Common myeloid progenitor, CD34-positive (primary cell): ENCODE results near the gene RAB8A.
A peak's percentile ranks its signal among the peaks of the same experiment; 100 is the strongest.

Source experiments
- CTCF ChIA-PET: fragments of 350-600 bp; sonication (Branson Sonifier 250); formaldehyde crosslinking; loops from one replicate; lab custom pipeline; 2021; ENCODE audit warnings: antibody characterized with exemption; lab: Charles Lee
- POLR2A ChIA-PET: fragments of 350-600 bp; sonication (Branson Sonifier 250); formaldehyde crosslinking; loops from one replicate; lab custom pipeline; 2021; ENCODE audit warnings: antibody characterized with exemption; lab: Charles Lee
- DNase-seq, 3 donors: peaks; one replicate each; pipeline versions ENCODE4 v3.0.0 to v3.0.0-alpha.2; 2013
- H3K27ac ChIP-seq, 2 experiments: 1 replicate in 1 of 2; 2 replicates in 1 of 2; pipeline ENCODE4 v1.7.0; 2013; ENCODE audit warnings: inconsistent platforms in 2 of 2, low read length in 2 of 2, mild to moderate bottlenecking in 2 of 2, low read depth in 1 of 2, moderate library complexity in 1 of 2; ENCODE audit not compliant: severe bottlenecking in 2 of 2, insufficient read depth in 1 of 2, poor library complexity in 1 of 2
- H3K27me3 ChIP-seq, 5 experiments: replicated peaks in 2 of 5; 1 replicate in 3 of 5; 2 replicates in 2 of 5; pipeline versions ENCODE4 v1.6.1 to v1.7.0; 2013; ENCODE audit warnings: low read length in 4 of 5, mild to moderate bottlenecking in 2 of 5, moderate library complexity in 2 of 5, inconsistent platforms in 1 of 5; ENCODE audit not compliant: insufficient read depth in 5 of 5, control insufficient read depth in 4 of 5
- H3K36me3 ChIP-seq, 4 experiments: 1 replicate in 2 of 4; 2 replicates in 2 of 4; pipeline versions ENCODE4 v1.6.1 to v1.7.0; 2013; ENCODE audit warnings: low read length in 3 of 4, control low read depth in 1 of 4, mild to moderate bottlenecking in 1 of 4; ENCODE audit not compliant: control insufficient read depth in 4 of 4, insufficient read depth in 4 of 4
- H3K4me1 ChIP-seq, 4 experiments: 1 replicate in 3 of 4; 2 replicates in 1 of 4; pipeline versions ENCODE4 v1.6.1 to v1.7.1; 2013; ENCODE audit warnings: low read length in 3 of 4, mild to moderate bottlenecking in 3 of 4, control low read depth in 1 of 4, inconsistent platforms in 1 of 4, moderate library complexity in 1 of 4; ENCODE audit not compliant: control insufficient read depth in 4 of 4, insufficient read depth in 4 of 4; ENCODE audit errors: control extremely low read depth in 1 of 4
- H3K4me3 ChIP-seq, 7 experiments: 1 replicate in 4 of 7; 2 replicates in 3 of 7; pipeline versions ENCODE4 v1.5.1 to v1.7.0; 2013; ENCODE audit warnings: mild to moderate bottlenecking in 7 of 7, low read length in 6 of 7, moderate library complexity in 6 of 7, inconsistent platforms in 2 of 7, low read depth in 2 of 7, control low read depth in 1 of 7; ENCODE audit not compliant: insufficient read depth in 4 of 7, control insufficient read depth in 1 of 7; ENCODE audit errors: extremely low read depth in 1 of 7
- H3K9me3 ChIP-seq, 5 experiments: 1 replicate in 4 of 5; 2 replicates in 1 of 5; pipeline versions ENCODE4 v1.6.1 to v1.7.1; 2013; ENCODE audit warnings: low read length in 4 of 5, mild to moderate bottlenecking in 2 of 5, inconsistent platforms in 1 of 5, low read depth in 1 of 5, moderate library complexity in 1 of 5; ENCODE audit not compliant: control insufficient read depth in 4 of 5, insufficient read depth in 2 of 5; ENCODE audit errors: control extremely low read depth in 1 of 5
- WGBS: methylation state at CpG from one replicate; pipeline ENCODE4 v1.1.5; 2013; ENCODE audit not compliant: insufficient coverage; 5-methylcytosine and 5-hydroxymethylcytosine counted together

Gene RAB8A

GRCh38 chr19:16074488-16075365 is 37.0 kb upstream of the RAB8A start:
- Histone ChIP-seq H3K9me3 (no peaks in the 10 kb centered on the region), H3K4me1 (peaks cover 13 to 81% (median 72%) of the 10 kb centered on the region in 4 experiments), H3K27me3 (no peaks in the 10 kb centered on the region), H3K36me3 (peaks cover 0 to 9% (median 0%) of the 10 kb centered on the region in 4 experiments), H3K27ac (peak overlapping the region in 1 of 2 experiments; percentile 87), H3K4me3 (peak overlapping the region in 2 of 7 experiments; percentile 81 to 98)
- CTCF ChIA-PET: interaction anchor here (0.8 to 4.7 kb wide), 8 partner anchors 10 to 111 kb away, joined by 3 to 47 read pairs (median 7); partner anchors contain the start of gene FAM32A
- WGBS: 95% methylated on average over 10 of the region's 10 CpGs
- POLR2A ChIA-PET: no interaction called here
- DNase-seq: no peak

GRCh38 chr19:16075430-16076153 is 36.1 kb upstream of the RAB8A start:
- H3K4me1 ChIP-seq: peaks cover 13 to 81% (median 72%) of the 10 kb centered on the region in 4 experiments
- CTCF ChIA-PET: interaction anchor here (0.9 to 3.6 kb wide), 9 partner anchors 11 to 110 kb away, joined by 3 to 40 read pairs (median 4); partner anchors contain the start of gene FAM32A

GRCh38 chr19:16076154-16076957 is 35.3 kb upstream of the RAB8A start, which contains the start of gene TPM4:
TPM4 (plus strand) TSS chr19:16076495; CDS start chr19:16076566, 71 bp downstream.
- no peaks in the 10 kb centered on the region for H3K9me3 ChIP-seq
- POLR2A ChIA-PET: interaction anchor here (0.6 to 2.7 kb wide), 3 partner anchors 10 to 1671 kb away, joined by 4 to 15 read pairs (median 4); partner anchors contain the start of gene RAB8A
- CTCF ChIA-PET: interaction anchor here (0.9 to 3.6 kb wide), 7 partner anchors 10 to 59 kb away, joined by 3 to 40 read pairs (median 4); no protein-coding TSS in a partner anchor
- H3K4me3 ChIP-seq: peak within 1 kb of the TSS; percentile 76 to 98 (median 85)
- no peaks in the 10 kb centered on the region for H3K27me3 ChIP-seq
- DNase-seq: peak; percentile 80 to 89 (median 88)
- WGBS: 0% methylated on average over 53 of the region's 101 CpGs
- peaks cover 13 to 81% (median 71%) of the 10 kb centered on the region in 4 experiments for H3K4me1 ChIP-seq
- peaks cover 0 to 23% (median 4%) of the 10 kb centered on the region in 4 experiments for H3K36me3 ChIP-seq
- H3K27ac ChIP-seq: peak within 1 kb of the TSS; percentile 74 to 87

More at GRCh38 chr19:16075430-16076153, 36.1 kb upstream of the RAB8A start:
- POLR2A ChIA-PET: interaction anchor here (0.6 to 2.7 kb wide), 3 partner anchors 11 to 1671 kb away, joined by 4 to 15 read pairs (median 4); partner anchors contain the start of gene RAB8A
- Histone ChIP-seq H3K36me3 (peaks cover 0 to 16% (median under 1%) of the 10 kb centered on the region in 4 experiments), H3K9me3 (no peaks in the 10 kb centered on the region), H3K27ac (peak overlapping the region; percentile 50 to 87), H3K4me3 (peak overlapping the region; percentile 76 to 98 (median 85)), H3K27me3 (no peaks in the 10 kb centered on the region)
- WGBS: 32% methylated on average over 21 of the region's 21 CpGs
- DNase-seq: no peak

GRCh38 chr19:16076958-16077611 is 34.6 kb upstream of the RAB8A start:
- ChIA-PET POLR2A (interaction anchor here (1.2 to 2.7 kb wide), 2 partner anchors 9 to 34 kb away, joined by 4 to 15 read pairs; partner anchors contain the start of gene RAB8A), CTCF (interaction anchor here (1.1 to 1.6 kb wide), 3 partner anchors 9 to 40 kb away, joined by 3 to 5 read pairs (median 4); no protein-coding TSS in a partner anchor)
- H3K4me1 ChIP-seq: peaks cover 13 to 80% (median 72%) of the 10 kb centered on the region in 4 experiments

GRCh38 chr19:16077984-16078758 is 33.5 kb upstream of the RAB8A start:
- H3K4me3 ChIP-seq: peak overlapping the region; percentile 76 to 98 (median 85)
- H3K4me1 ChIP-seq: peaks cover 13 to 82% (median 73%) of the 10 kb centered on the region in 4 experiments
- H3K27ac ChIP-seq: peak overlapping the region; percentile 46 to 87
- 47% methylated on average over 16 of the region's 16 CpGs for WGBS
- CTCF ChIA-PET: interaction anchor here (0.8 to 1.2 kb wide), 4 partner anchors 8 to 108 kb away, joined by 3 to 5 read pairs (median 4); no protein-coding TSS in a partner anchor
- peaks cover 2 to 41% (median 16%) of the 10 kb centered on the region in 4 experiments for H3K36me3 ChIP-seq
- no peaks in the 10 kb centered on the region for H3K27me3 ChIP-seq
- POLR2A ChIA-PET: interaction anchor here (0.7 to 2.7 kb wide), 4 partner anchors 8 to 40 kb away, joined by 4 to 15 read pairs (median 6); no protein-coding TSS in a partner anchor
- H3K9me3 ChIP-seq: no peaks in the 10 kb centered on the region
- peak in 1 of 3 donors; percentile 63 for DNase-seq

More at GRCh38 chr19:16076958-16077611, 34.6 kb upstream of the RAB8A start:
- Histone ChIP-seq H3K36me3 (peaks cover 2 to 31% (median 11%) of the 10 kb centered on the region in 4 experiments), H3K4me3 (peak overlapping the region; percentile 76 to 98 (median 85)), H3K27me3 (no peaks in the 10 kb centered on the region), H3K9me3 (no peaks in the 10 kb centered on the region), H3K27ac (peak overlapping the region; percentile 74 to 87)
- WGBS: 0% methylated on average over 24 of the region's 56 CpGs
- DNase-seq: no peak
